Thyroid gland (tissue), 4 donors: ENCODE measurements around the gene ONECUT3. TPM values are rescaled to one million over a fixed set of nuclear protein-coding genes. Genes with fewer than 3 reads are reported as not detected.

Source experiments
- DNase-seq, 2 donors: peaks; one replicate each; pipeline ENCODE4 v3.0.0-alpha.2; 2019
- H3K27ac ChIP-seq, 3 donors: fragments of 200-600 bp; sonication (generic); 1 replicate in 2 of 3; 2 replicates in 1 of 3; pipeline ENCODE4 v1.5.1; 2016 to 2019; ENCODE audit warnings: mild to moderate bottlenecking in 1 of 3, moderate library complexity in 1 of 3
- H3K27me3 ChIP-seq: fragments of 200-600 bp; sonication (generic); one replicate; pipeline ENCODE4 v1.5.1; 2019
- H3K36me3 ChIP-seq, 2 donors: fragments of 200-600 bp; sonication (generic); one replicate each; pipeline ENCODE4 v1.5.1; 2016 to 2019
- H3K4me1 ChIP-seq, 2 donors: fragments of 200-600 bp; sonication (generic); one replicate each; pipeline ENCODE4 v1.5.1; 2017 to 2019
- H3K4me3 ChIP-seq, 3 donors: fragments of 200-600 bp; sonication (generic); replicated peaks in 1 of 3; 1 replicate in 2 of 3; 2 replicates in 1 of 3; pipeline ENCODE4 v1.5.1; 2016; ENCODE audit warnings: mild to moderate bottlenecking in 1 of 3
- H3K9me3 ChIP-seq: fragments of 200-600 bp; sonication (generic); one replicate; pipeline ENCODE4 v1.5.1; 2017
- POLR2A ChIP-seq, 2 donors: fragments of 450-650 bp; IDR thresholded peaks; one replicate each; pipeline ENCODE4 v1.6.1; 2017; ENCODE audit warnings: antibody characterized with exemption in 2 of 2, mild to moderate bottlenecking in 2 of 2, moderate library complexity in 1 of 2
- WGBS, 2 donors: methylation state at CpG; one replicate each; pipeline ENCODE4 v1.1.5; 2017; 5-methylcytosine and 5-hydroxymethylcytosine counted together
- intact Hi-C: fragments of 100-400 bp; cut with DNase I; formaldehyde crosslinking; loops from one replicate; pipeline ENCODE4 v1.15.1; 2023
- total RNA-seq, 4 donors: library from RNA; depleted of rRNA; stranded (reverse); fragments of >200 nt; gene quantifications; one replicate each; pipeline ENCODE4 v1.2.3, GENCODE V29; 2016
- TF ChIP-seq, protein P1 (sequence below), 6 experiments: fragments of 200-600 bp in 3 of 6; fragments of 450-650 bp in 3 of 6; sonication (generic) in 3 of 6; IDR thresholded peaks; one replicate each; pipeline ENCODE4 v1.5.1; 2016 to 2019; ENCODE audit warnings: antibody characterized with exemption in 6 of 6, mild to moderate bottlenecking in 2 of 6, inconsistent platforms in 1 of 6, moderate library complexity in 1 of 6

ONECUT3 gene
- total RNA-seq, 4 donors from 2014 or later = not detected

DNA sequence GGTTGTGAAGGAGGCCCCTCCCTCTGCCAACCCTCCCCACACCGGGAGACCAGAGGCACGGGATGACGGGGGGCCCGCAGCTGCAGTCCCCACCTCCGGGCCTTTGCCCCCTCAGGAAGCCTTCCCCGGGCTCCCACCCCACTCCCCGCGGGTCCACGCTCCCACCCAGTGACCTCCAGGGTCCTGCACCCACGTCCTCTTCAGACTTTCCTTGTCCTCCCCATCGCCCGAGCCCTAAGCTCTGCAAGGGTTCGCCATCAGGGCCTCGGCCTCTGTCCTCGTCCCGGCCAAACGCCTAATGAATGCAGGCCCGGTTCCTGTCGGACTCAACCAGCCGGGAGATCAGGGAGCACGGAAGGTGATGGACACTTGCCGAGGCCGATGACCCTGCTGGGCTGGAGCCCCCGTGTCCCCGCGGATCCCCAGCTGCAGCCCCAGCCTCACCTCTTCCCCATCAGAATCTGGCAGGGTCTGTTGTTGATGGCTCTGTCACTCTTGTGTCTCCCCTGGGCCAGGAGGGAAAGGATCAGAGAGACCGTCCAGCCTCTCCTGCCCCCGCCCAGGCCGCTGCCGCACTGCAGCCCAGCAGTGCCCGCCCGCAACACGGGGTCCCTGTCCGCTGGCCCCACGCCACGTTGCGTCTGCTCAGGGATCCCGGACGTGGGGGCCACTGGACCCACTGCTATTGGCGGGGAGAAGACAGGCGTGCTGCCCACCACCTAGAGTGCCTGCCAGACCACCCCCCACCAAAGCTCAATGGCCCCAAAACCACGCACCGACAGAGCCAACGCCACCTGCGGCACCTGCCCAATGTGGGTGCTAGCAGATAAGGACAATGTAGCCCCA lies 53.1 kb downstream of the ONECUT3 start:
- DNase-seq = no peak
- H3K27me3 ChIP-seq = no peaks in the 10 kb centered on the region
- no peak overlapping the region for H3K27ac ChIP-seq
- H3K4me3 ChIP-seq = no peak overlapping the region
- TF ChIP-seq, protein P1, sequence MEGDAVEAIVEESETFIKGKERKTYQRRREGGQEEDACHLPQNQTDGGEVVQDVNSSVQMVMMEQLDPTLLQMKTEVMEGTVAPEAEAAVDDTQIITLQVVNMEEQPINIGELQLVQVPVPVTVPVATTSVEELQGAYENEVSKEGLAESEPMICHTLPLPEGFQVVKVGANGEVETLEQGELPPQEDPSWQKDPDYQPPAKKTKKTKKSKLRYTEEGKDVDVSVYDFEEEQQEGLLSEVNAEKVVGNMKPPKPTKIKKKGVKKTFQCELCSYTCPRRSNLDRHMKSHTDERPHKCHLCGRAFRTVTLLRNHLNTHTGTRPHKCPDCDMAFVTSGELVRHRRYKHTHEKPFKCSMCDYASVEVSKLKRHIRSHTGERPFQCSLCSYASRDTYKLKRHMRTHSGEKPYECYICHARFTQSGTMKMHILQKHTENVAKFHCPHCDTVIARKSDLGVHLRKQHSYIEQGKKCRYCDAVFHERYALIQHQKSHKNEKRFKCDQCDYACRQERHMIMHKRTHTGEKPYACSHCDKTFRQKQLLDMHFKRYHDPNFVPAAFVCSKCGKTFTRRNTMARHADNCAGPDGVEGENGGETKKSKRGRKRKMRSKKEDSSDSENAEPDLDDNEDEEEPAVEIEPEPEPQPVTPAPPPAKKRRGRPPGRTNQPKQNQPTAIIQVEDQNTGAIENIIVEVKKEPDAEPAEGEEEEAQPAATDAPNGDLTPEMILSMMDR (IDR thresholded peaks at IDR 0.05) = no peak
- intact Hi-C loops = no loop called here
- H3K4me1 ChIP-seq = peaks cover 0 to 4% of the 10 kb centered on the region in 2 donors
- H3K9me3 ChIP-seq = no peaks in the 10 kb centered on the region
- WGBS, 2 donors = 75 to 87% methylated on average over 27 to 34 of the region's 45 CpGs
- H3K36me3 ChIP-seq = no peaks in the 10 kb centered on the region

DNA sequence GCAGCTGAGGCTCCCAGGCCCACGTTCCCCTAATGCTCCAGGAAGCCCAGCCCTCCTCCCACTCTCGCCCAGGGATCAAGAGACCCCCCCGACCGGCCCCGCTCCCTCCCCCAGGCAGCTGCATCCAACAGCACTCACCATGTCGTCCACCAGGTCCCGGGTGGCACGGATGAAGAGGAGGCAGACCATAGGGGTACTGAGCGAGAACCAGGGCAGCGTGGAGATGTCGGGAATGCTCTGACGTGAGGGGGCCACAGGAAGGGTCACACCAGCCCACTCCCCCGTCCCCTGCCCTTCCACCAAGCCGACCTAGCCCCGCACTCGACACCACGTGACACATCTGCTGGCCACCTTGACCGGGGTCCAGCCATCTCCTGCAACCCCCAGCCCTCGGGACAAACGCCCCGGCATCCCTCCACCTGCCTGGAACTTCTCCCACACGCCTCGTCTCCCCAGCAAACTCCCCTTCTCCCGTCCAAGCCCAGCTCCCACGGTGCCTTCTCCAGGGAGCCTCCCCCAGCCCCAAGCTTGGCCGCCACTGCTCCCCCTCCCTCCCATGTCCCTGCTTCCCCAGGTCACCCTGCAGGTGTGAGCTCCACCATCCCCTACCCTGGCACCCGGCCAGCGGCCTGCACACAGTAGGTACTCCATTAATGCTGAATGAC lies 53.9 kb downstream of the ONECUT3 start:
- Histone ChIP-seq H3K27me3 (no peaks in the 10 kb centered on the region), H3K9me3 (no peaks in the 10 kb centered on the region), H3K4me1 (peaks cover 7 to 11% of the 10 kb centered on the region in 2 donors), H3K27ac (no peak overlapping the region), H3K36me3 (no peaks in the 10 kb centered on the region), H3K4me3 (no peak overlapping the region)
- TF ChIP-seq, protein P1 (IDR thresholded peaks at IDR 0.05) = no peak
- TF ChIP-seq POLR2A (IDR thresholded peaks at IDR 0.05) = no peak
- WGBS, 2 donors = 61 to 70% methylated on average over 25 to 28 of the region's 28 CpGs
- intact Hi-C loops = no loop called here
- no peak for DNase-seq

DNA sequence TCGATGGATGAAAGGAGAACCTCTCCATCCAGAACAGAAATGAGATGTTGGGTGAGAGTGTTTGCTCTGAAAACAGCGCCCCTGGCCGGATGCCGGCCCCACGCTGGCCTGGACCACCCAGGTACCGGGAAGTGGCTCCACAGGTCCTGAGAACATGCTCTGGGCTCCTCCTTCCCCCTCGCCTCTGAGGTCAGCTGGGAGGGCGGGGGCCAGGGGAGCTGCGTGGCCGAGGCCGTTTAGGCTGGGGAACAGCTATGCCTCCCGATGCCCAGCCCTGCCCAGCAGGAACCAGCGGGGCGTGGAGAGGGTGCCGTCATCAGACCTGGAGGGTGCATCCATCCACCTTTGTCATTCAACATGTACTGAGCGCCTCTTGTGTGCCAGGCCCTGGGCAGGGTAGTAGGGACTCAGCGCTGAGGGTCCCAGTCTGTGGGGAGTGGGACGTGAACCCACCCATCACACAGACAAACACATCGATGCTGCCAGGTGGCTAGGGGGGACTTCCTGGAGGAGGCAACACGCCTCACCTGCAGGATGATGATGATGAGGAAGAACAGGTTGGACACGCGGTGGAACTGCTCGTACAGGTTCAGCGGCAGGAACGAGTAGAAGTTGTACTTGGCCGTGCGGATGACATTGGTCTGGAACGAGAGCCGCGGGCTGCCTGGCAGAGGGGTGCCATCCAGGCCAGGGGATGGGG lies 54.5 kb downstream of the ONECUT3 start:
- Histone ChIP-seq H3K27me3 (no peaks in the 10 kb centered on the region), H3K27ac (no peak overlapping the region), H3K9me3 (no peaks in the 10 kb centered on the region), H3K4me3 (no peak overlapping the region), H3K36me3 (no peaks in the 10 kb centered on the region), H3K4me1 (peaks cover 10 to 14% of the 10 kb centered on the region in 2 donors)
- DNase-seq = peak; percentile 38 to 43
- TF ChIP-seq, protein P1 (IDR thresholded peaks at IDR 0.05) = no peak
- TF ChIP-seq POLR2A (IDR thresholded peaks at IDR 0.05) = no peak
- intact Hi-C loops = no loop called here
- WGBS, 2 donors = 53 to 64% methylated on average over 22 to 27 of the region's 30 CpGs

DNA sequence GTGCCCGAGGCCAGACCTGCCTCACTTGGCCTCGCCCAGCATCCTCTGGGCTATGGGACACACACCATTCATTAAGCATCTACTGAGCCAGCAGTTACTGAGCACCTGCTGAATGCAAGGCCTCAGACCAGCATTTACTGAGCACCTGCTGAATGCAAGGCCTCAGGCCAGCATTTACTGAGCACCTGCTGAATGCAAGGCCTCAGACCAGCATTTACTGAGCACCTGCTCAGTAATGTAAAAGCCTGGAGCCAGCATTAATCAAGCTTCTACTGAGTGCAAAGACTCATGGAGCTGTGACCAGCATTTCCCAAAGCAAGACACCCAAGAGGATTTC lies 55.1 kb downstream of the ONECUT3 start:
- Histone ChIP-seq H3K4me1 (peaks cover 14 to 19% of the 10 kb centered on the region in 2 donors), H3K4me3 (no peak overlapping the region), H3K27ac (no peak overlapping the region), H3K36me3 (no peaks in the 10 kb centered on the region), H3K9me3 (no peaks in the 10 kb centered on the region), H3K27me3 (no peaks in the 10 kb centered on the region)
- intact Hi-C loops = no loop called here
- TF ChIP-seq, protein P1 (IDR thresholded peaks at IDR 0.05) = no peak
- no peak for TF ChIP-seq POLR2A (IDR thresholded peaks at IDR 0.05)
- no peak for DNase-seq
- WGBS, 2 donors = 83 to 93% methylated on average over 2 of the region's 2 CpGs
